Fibroblast of gingiva (primary cell): ENCODE measurements around the gene DGKI.

Experiments used
- DNase-seq: peaks from one replicate; pipeline ENCODE4 v3.0.0-alpha.2; 2011; ENCODE audit warnings: low read depth

The DGKI gene

DNA sequence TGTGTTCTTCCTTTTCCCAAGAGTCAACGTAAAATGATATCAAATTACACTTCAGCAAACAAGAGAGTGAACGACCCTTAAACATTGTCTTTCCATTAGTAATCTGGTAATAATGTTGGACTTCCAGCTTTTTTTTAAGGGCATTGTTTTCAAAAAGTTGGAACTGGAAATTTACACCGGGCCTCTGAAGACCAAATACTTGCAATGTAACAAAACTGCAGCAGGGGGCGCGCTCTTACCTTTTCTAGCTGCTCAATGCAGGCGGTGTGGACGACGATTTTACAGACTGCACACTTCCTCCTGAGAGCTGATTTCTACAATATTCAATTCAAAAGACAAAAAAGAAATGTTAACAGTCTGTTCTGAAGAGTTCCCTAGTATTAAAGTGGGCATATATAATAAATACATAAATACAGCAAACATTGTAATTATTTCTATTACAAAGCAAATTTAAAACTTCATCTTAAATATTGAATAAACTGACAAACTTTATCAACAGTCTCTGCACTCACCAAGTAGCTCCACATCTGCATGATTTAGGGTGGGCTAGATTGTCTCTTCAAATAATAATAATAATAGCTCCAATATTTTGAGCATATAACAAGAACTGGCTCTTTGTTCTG lies 190.4 kb downstream of the DGKI start:
- peak; percentile 61 for DNase-seq

- DNase-seq: no peak
These were observed 191.0 kb downstream of the DGKI start for GRCh38 chr7:137655804-137656203.

- peak; percentile 44 for DNase-seq
These were observed 194.1 kb downstream of the DGKI start for GRCh38 chr7:137652721-137653120.

DNA sequence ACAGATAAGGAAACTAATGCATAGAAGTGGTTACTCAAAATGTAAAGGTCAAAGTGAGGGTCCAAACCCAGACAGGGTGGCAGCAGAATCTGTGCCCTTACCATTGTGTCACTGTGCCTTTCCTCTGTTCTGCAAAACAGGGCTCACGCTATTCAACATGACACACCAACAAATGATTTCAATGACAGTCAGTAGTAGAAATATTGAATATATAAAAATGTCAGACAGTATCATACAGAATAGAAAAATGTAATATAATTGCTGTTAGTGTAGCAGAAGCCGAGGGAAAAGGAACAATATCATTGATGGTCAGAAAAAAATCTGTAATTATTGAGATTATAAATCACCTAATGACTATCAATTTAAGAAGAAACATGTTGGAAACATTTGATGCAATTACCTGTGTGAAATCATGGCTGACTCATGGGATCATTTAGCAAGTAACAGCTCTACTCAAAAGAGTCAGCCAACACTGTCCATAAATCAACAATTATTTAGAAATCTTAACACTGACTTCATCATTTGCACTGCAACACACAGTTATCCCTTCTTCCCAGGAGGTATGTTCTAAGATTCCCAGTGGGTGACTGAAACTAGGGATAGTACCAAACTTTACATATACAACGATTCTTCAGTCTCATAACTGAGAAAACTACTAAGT lies 198.7 kb downstream of the DGKI start:
- no peak for DNase-seq

DNA sequence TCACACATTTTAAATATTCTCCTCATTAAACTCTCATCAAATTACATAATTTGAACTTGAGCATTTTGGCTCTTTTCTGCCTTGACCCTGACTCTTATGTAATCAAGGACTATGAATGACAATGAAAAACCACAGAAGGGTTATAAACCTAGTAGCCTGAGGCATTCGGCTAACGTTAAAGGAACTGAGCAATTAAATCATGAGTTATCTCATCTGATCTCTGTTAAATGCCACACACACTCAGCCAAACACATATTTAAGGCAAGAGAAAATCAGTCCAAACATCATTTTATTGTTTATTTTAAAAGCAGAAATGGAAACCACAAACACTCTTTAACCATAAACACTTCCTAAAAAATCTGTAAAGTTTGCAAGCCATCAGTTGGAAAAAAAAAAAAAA lies 204.3 kb downstream of the DGKI start:
- DNase-seq: peak; percentile 77

DNA sequence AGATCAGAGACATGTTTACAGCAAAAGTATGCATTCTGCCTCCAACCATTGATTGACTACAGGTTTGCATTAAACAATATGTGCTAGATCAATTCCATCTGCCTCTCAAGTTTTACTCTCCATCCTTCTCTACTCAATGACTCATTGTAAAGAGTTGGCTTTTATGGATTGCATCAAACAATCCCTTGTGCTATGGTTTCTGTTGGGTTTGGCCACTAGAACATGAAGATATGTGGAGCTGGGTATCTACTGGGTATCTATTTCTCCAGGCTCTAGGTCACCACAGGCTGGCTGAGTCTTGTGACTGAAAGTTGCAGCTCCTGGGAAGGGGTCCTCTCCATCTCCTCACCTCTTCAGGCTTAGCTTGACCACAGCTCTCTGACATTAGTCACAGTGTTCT lies 204.7 kb downstream of the DGKI start:
- DNase-seq: peak; percentile 39

- DNase-seq: no peak
These were observed 210.4 kb downstream of the DGKI start for GRCh38 chr7:137636376-137636775.

GRCh38 chr7:137635874-137636273 lies 210.9 kb downstream of the DGKI start:
- DNase-seq: no peak

GRCh38 chr7:137635132-137635531 lies 211.6 kb downstream of the DGKI start:
- DNase-seq: no peak

DNA sequence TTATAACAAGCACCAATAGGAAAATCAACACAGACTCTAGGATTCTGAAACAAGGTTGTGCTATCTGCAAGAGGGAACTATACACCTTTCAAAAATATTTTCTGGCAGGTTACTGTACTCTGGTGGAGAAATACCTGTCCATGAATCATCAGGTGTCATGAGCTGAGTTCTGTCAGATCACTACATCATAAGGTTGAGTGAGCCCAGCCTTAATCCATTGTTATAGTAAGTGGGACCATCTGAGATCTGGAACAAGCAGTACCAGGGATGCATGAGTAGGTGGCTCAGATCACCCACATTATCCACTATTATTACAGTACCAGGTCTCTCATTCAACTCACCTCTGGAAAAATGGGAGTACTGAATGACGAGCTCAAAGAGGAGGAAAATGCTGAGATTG lies 212.4 kb downstream of the DGKI start:
- DNase-seq: no peak

- peak; percentile 73 for DNase-seq
These were observed 213.6 kb downstream of the DGKI start for GRCh38 chr7:137633133-137633532.

DNA sequence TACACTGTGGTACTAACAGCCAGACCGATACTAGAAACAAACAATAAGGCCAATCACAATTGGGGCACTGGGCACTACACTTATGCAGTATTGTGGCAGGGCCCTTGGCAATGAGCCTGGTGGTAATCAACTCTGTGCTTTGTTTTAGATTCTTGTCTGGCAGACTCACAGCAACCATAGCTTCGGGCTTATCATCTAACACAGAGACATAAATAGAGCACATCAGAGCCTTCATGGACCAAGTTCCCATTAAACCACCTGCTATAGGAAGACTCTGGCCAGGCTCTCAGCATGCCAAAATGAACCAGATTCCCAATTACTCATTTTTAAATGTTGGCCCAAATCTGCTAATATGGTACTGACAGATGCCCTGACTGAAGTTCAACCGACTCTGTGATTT lies 218.6 kb downstream of the DGKI start:
- DNase-seq: no peak

DNA sequence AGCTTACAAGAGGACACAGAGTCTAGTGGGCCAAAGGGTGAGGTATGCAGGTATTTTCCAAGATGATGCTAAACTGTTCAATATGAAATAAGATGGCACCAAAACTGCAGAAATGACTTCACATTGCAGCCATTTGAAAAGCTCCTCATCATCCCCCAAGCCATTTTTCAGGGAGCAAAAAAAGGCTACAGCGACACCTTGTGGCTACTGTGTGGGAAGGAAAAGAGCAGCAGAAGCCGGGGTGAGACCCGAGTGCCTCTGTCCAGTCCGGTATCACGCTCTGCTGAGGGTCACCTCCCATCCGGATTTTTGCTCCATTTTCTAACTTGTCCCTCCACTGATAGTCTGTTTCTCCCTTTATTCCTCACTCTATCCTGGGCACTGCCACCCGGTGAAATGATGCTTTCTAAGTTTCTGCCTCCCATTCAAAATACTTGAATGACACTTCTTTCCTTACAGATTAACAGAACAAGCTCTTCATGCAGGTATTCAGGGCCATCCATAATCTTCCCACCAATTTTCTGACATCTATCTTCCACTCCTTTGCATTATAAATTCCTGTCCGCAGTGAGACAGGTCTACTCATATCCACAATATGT lies 220.2 kb downstream of the DGKI start:
- peak; percentile 29 for DNase-seq

- DNase-seq: no peak
These were observed 221.6 kb downstream of the DGKI start for GRCh38 chr7:137625197-137625596.

DNA sequence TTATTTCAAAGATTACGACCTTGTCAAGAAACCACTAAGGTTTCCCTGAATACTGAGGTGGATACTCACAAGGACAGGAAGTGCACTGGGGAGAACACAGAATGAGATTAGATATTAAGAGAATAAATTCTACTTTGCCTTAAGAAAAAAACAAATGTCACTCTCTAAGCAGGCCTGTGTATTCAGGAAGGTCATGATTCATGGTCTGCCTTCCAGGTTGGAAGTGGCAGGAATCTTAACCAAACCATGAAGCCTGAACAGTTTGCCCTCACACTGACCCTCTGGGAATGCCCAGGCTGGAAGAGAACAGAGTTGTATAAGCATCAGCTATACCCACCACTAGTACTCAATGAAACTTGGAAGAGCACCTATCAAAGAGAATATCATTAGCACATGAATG lies 227.6 kb downstream of the DGKI start:
- no peak for DNase-seq

GRCh38 chr7:137618748-137619147 lies 228.0 kb downstream of the DGKI start:
- DNase-seq: no peak

GRCh38 chr7:137613006-137613525 lies 233.7 kb downstream of the DGKI start:
- no peak for DNase-seq

- DNase-seq: no peak
These were observed 235.2 kb downstream of the DGKI start for GRCh38 chr7:137611606-137612005.

DNA sequence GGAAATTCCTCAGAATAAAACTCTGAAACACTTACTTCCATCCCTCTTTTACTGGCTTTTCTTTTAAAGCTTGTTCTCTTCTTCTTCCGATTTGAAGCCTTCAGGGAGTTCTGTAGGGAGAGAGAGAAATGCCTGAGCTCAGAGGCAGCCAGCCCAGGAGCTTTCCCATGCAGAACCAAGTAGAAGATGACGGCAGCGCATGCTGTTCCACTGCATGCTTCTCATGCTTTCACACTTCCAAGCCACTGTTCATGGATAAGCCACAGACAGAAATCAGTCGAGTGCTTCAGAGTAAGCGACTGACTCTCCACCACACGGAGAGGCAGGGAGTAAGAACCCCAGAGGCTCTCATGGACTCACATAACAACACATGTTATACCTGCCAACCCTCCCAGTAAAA lies 237.3 kb downstream of the DGKI start:
- peak; percentile 25 for DNase-seq

DNA sequence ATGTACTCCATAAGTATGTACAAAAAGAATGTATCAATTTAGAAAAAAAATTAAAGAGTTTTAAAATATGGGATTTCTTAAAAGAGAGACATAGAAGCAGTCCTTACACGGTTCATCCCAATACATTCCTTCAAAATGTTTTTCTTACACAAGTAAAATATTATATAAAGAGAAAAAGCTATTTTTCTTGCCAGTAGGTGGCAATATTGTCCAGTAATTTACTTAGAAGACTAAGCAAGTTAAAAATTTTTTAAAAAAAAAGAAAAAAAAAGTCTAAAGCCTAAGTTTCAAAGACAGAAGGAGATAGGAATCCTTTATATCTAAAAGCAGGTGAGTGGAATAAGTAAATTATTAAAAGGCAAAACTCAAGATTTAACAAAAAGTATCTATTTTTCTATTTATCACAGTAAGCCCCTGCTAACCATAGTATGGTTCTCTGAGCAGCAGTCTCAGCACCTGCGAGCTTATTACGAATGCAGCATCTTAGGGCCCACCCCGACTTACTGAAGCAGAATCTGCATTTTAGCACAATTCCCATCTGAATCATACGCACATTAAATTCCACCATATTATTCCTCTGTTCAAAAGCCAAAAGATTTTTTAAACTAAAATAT lies 240.6 kb downstream of the DGKI start:
- DNase-seq: peak; percentile 57

DNA sequence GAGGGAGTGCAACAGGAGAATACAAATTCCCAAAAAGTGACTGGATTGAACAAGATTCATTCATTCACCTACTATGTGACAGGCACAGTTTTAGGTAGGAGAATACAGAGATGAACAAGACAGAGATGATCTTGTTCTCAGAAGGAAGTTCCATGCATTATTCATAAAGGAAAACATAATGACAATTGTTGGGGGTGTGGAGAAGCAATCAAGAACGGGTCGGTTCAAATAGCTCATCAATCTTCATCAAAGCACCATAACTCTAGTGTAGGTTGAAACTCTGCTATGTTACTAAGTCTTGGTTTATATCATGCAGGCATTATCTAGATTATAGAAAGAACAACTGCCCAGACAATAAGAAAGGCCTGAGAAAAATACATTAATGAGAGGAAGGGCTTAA lies 243.7 kb downstream of the DGKI start:
- DNase-seq: no peak

DNA sequence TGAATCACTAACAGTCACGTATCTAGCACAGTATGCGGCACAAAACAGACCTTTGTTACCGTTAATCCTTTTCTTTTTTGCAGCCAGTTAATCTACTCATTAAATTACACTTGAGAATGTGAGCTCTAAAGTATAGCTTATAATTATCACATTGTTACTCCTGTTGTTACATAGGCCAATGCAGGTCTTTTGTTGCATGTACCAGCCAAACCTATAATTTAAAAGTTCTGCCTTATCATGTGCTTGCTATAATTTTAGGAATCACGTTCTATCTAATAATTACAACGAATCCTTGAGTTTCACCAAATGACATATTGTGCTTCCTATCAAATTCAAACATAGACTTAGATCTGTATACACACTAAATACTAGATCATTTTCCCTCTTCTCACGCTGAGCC lies 245.1 kb downstream of the DGKI start:
- DNase-seq: no peak

DNA sequence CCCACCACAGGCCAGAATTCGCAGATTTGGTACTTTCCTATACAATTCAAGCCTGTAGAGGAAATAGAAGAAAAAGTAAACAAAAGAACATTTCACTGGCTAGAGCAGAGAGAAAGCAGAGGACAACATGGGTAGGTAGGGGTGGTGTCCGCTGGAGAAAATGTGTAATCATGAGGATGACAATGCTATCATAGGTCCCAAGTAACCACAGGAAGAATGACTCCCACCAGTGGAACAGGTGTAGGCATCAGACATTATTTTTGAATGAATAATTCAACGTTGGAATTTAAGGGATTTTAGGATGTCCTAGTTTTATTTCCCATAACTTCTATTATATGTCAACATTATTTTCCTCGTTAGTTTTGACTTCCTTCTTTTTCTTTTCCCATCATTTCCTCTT lies 248.9 kb downstream of the DGKI start:
- DNase-seq: no peak
